GOT3 (cell line): ENCODE results near the gene ARHGAP24.
"Not testable (repeated sequence)": the region's sequence is repeated elsewhere in the genome, so short reads cannot be mapped to it uniquely, and the experiment has no call there.

Experiments used
- DNase-seq: peaks from one replicate; lab custom pipeline; 2025; ENCODE audit warnings: mixed read lengths; lab: John Stamatoyannopoulos, UW

Gene ARHGAP24

DNA sequence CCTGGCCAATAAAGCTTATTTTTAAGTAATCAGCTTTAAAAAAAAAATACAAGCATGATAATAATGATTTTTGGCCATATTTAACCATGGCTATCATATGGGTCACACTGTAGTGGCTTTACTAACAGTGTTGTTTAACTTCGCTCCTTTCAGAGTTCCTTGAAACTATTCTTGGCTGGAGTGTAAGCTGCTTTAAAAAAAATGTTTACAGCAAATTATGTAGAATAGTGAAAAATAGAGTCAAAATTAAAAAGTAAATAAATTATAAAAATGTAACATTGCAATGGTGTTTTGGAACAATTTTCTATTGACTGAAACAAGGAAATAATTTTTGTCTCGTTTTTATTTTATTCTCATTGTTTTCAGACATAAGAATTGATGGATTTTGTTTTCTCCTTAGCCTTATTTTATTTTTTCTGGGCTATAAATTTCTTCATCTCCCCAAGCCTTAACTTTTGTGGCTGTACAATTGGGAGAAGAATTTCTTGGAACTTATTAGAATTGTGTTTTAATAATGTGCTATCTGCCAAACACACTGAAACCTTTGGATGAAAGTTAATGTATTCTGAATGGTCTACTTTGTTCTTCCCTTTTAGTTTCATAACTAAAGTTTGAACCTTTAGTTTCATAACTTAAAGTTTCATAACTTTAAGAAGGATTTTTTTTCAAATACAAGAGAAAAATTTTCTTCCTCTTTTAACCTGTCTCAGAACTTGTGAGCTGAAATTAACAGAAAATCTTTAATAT lies 182.0 kb downstream of the ARHGAP24 start:
- DNase-seq, result no peak

DNA sequence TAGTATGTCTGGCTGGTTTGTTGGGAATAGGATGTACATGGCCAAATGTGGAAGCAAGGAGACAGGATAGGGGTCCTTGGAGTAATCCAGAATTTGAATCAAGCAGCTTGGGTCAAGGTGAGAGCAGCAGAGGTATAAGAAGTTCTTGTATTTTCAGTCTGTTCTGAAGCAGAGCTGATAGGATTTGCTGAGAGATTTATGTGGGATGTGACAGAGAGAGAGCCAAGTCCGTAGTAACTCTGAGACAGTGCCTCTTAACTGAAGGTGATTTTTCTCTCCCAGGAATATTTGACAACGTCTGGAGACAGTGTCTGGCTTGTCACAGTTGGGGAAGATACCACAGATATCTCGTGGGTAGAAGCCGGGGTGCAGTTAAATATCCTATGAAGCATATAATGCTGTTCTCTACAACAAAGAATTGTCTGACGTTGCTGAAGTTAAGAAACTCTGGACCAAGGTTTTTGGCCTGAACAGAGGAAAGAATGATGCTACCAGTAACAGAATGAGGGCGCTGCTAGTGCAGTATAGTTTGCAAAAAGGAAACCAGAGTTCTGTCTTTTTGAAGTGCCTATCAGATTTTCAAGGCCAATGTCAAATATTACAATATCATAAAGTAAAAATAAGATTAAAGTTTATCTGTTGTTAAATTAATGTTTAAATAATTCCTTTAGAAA lies 184.0 kb downstream of the ARHGAP24 start:
- no peak for DNase-seq

DNA sequence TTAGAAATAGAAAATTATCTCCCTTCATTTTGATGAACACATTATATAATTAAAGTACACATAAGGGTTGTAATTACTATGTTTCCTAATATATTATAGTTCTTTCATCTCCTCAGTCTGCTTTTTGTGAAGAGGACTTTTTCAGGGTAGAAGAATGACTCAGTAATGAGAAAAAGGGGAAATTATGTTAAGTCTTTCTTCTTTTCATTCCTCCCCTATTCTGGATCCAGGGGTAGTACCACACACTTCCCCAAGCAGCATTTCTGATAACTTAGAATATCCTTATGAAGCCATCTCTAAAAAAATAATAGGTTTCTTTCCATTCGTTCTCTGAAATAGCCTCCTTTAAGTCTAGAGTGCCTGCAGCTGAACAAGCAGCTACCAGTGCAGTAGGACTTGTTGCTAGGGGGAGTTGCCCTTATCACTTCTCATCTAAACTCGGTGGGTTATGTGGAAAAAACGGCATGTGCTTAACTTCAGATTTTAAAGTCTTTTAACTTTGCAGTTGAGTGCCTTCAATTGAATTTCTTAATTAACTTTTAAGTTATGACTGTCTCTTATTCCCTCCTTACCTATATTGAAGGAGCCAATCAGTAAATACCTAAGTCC lies 184.8 kb downstream of the ARHGAP24 start:
- no peak for DNase-seq

DNA sequence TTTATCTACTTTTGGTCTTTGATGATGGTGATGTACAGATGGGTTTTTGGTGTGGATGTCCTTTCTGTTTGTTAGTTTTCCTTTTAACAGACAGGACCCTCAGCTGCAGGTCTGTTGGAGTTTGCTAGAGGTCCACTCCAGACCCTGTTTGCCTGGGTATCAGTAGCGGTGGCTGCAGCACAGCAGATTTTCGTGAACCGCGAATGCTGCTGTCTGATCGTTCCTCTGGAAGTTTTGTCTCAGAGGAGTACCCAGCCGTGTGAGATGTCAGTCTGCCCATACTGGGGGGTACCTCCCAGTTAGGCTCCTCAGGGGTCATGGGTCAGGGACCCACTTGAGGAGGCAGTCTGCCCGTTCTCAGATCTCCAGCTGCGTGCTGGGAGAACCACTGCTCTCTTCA lies 191.7 kb downstream of the ARHGAP24 start:
- not testable (repeated sequence) for DNase-seq

DNA sequence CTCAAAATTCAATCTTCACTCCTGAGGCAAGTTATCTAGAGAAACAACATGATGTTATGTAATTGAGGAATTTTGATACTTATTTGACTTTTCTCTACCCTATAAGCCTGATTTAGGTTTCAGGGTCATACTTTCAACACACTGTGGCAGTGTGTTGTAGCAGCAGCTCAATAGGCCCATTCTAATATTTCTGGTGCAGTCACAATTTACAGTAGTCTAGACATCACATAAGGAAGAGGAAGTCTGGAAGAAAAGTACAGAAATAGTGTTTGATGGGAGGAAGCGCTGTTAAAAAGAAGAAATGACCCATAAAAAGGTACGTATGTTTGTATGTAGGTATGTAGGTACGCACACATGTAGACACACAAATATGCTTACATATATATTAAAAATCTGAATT lies 194.3 kb downstream of the ARHGAP24 start:
- DNase-seq, result no peak

DNA sequence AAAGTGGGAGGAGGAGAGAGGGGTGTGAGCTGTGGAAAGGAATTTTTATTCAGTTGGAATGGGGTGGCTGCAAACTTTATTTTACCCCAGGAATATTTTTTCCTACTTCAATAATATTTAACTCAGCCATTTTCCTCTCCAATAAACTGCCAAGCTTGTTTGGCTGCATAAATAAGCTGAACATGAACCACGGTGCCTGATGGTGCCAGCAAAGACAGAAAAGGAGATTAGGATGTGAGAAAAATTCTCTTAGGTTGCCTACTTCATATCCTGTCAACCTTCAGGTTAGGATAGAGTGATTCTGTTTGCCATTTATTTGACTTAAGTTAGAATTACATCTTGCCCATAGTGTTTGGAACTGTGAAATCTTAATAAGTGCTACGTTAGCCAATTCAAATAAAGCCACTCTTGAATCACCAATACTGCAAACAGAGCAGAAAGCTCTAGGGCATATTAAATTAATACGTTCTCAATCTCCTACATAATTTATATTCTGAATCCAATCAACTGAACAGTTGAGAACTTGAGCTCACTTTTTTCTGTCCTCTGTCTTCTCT lies 195.1 kb downstream of the ARHGAP24 start:
- no peak for DNase-seq

DNA sequence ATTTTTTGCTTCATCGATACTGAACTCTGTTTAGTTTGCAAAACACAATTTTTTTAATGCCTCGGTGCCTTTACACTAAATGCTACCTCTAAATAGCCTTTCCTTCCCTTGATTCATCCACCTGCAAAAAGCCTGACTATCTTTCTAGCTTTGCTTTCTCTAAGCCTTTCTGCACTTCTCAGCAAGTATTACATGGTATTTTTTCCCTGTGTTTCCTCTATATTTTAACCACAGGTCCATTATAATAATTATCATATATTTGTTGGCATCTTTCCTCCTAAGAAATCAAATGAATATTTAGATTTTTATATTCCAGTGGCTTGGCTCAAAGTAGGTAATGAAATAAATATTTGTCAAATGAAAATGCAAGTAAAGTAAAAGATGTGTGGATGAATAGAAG lies 196.2 kb downstream of the ARHGAP24 start:
- DNase-seq, result no peak

DNA sequence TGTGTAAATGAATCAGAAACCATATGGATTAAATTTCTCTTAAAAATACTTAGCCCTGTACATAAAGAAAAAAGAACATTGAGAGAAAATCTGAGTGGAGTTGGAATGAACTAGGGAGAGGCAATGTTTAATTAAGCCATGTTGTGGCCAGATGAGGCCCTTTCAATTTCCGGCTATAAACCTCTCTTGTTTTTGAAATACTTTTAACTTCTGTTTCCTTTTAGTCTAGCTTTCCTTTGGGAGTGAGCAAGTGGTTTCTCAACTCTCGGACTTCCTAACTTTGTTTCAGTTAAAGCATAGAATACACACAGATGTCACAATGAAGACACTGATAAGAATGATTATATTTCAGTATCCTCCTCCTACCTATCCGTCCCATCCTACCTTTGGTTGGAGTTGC lies 197.2 kb downstream of the ARHGAP24 start:
- no peak for DNase-seq

DNA sequence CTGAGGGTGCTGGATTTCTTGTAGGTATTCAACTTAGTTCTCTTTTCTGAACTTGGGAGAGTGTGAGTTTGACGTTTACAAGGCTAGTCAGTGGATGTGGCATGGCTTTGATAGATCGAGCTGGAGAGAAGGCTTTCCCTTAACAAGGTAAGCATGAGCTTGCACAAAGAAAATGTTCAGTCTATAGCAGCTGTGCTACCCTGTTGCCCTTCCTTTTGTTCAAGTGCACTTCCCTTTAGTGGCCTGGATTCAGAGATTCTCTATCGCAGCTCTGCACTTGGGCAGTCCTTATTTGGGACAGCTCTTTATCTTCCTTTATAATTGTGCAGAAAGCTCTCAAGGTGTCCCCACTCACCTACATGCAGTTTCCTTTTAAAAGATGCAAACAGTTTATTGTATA lies 198.0 kb downstream of the ARHGAP24 start:
- no peak for DNase-seq

DNA sequence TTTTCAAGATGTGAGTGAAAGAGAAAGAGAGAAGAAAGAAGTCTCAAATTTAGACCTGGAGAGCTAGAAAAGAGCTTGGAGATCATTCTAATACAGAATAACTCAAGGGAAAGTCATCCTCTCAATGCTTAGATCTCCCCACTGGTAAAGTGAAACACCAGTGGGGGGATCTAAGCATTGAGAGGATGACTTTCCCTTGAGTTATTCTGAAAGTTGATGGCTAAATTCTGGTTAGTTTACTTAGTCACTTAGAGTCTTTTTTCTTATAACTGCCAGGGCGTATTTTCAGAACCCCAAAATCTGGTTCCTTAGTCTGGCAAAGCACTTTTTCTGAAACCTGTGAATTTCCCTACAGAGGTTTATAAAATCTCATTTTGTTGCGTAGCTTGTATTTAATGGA lies 198.6 kb downstream of the ARHGAP24 start:
- DNase-seq, result no peak

DNA sequence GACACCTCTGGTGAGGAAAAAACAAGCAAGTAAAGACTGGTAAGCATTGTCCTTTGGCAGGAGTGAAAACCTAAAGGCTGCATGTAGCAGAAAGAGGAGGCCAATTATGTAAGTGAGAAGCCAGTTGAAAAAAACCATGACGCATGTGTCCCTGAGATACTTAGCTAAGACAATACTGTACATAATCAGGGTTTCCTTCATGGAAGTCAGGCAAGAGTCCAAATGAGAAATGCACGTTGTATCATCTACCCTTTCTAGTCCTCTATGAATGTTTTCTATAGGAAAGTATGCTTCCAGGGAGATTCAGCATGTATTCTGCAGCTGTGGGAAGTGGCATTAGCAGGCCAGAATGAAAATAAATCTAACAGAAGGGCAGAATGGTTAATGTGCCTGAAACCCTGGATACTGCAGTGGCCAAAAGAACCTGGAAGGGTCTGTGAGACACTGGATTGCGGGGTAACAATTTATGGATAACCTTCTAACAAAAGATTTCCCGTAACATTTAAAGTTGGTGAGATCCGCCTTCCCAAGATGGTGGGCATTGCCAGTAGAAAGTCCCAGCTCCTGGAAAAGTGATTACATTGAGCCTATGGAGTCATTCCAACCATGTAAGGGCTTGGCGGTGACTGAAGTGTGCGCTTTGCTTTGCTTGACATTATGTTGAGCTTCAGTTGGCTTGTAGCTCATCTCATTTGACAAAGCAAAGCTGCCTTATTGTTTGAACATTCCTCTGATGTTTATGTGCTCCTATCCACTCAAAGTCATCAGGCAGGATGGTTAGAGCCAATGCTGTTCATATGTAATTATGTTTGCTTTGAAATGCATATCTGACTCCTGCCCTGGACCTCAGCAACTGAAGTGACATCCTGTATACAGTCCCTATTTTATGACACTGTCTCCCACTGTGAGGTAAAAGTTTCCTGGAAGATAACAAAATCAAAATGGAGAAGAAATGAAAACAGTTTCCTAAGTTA lies 200.4 kb downstream of the ARHGAP24 start:
- DNase-seq, result no peak

DNA sequence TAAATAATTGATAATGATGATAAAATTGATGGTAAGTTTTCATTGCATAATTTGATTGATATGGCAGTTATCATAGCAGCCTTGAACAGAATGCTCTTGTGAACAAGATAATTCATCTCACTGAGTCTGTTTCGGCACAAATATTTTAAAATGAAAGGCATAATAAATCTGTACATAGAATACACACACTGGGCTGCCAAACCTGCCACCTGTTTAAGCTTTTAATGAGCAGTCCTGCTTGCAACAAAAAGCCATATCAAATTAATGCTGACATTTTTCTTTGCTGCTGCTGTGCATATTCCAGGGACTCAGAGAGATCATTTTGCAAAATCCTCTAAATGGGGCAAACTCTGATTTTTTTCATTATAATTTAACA lies 201.1 kb downstream of the ARHGAP24 start:
- no peak for DNase-seq

DNA sequence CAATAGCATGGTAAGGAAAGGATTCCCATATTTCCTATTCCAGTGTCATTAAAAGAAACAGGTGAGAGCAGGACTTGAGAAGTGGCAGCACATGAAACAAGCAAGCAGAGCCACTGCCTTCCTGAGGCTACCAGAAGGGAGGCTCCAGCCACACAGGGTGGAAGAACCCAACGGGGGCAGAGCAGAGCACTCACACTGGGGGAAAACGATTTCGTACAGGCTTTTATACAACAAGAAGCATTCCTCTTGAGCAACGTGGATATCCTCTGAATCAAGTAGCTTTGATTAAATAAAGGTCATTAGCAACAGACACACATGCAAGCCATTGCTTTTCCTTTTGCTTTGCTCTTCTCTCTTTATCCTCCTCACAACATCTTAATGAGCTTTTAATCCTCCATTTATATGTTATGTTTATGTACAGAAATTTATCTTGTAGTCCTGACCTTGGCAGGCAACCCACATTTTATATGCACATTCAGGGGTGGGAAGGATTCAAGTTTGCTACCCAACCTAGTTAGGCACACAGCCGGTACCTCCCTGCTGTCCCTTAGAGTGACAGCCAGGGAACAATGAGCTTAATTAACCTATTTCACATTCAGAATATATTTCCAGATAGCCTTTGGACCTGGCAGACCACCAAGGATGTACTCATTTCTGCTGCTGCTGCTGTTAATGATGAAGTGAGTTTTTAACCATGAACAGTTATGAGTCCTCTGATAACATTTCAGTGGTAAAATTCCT lies 202.1 kb downstream of the ARHGAP24 start:
- no peak for DNase-seq

DNA sequence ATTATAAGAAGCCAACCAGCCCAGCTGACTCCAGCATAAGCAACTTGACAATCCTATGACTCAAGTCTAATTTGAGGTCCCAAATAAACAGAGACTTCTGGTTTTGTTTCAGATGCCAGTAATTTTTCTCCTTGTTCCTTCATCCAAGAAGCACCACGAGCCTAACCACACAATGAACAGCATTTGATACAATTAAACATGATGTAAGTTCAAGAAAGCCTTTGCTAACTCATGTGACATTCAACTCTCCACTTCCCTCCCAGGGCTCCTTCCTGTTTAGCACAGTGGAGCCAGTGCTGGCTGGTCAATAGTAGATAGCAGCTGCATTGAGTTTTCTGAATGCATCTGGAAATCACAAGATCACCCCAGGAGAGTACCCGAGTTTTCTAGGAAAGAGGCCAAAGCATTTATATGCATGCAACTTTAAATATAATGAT lies 206.3 kb downstream of the ARHGAP24 start:
- peak; percentile 5 for DNase-seq

DNA sequence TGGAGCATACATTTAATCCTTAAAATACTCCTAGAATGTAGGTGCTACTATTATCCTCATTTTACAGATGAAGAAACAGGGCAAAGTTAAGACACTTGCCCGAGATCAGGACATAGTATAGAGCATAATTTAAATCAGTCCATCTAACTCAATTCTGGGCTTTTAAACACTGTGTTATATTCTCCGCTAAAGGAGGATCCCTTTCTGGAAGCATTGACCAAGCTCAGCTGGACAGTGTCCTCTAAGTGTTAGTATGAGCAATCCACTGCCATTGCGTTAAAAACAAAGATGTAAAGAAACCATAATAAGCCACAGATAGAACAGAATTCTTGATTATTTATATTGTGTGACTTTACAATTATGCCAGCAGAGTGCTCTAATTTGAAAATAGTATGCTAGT lies 207.0 kb downstream of the ARHGAP24 start:
- no peak for DNase-seq

DNA sequence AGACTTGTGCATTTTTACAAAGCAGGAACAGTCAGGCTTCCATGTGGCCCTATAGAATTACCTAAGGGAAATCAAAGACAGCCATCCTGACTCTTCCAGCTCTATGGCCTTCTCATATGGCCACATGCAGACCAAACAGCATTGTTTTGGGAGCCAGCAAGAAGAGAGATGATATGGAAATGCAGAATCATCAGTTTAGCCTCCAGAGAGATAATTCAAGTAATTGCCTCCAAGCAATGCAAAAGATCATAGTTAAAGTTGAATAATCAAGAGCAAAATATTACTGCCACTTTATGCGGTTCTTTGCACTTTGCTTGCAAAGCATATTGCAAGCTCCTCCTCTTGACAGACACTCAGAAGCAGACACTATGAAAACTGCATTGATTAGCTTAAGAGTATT lies 207.4 kb downstream of the ARHGAP24 start:
- DNase-seq, result no peak

DNA sequence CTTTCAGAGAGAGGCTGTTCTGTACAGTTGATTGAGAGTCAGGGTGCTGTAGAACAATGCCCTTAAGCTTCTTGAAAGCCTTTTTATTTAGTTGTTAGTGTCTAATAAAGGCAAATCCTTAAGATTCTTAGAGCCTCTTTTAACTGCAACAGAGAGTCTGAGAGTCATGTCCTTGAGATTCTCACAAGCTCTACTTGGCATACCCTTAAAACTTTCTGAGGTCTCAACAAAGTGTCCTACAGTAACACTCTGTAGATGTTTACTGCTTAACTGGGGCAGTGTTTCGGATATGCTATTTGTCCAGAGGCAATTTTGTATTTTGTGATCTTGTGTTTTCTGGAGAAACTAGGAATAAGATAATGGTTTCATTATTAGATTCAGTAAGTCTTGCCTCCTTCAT lies 209.7 kb downstream of the ARHGAP24 start:
- no peak for DNase-seq

DNA sequence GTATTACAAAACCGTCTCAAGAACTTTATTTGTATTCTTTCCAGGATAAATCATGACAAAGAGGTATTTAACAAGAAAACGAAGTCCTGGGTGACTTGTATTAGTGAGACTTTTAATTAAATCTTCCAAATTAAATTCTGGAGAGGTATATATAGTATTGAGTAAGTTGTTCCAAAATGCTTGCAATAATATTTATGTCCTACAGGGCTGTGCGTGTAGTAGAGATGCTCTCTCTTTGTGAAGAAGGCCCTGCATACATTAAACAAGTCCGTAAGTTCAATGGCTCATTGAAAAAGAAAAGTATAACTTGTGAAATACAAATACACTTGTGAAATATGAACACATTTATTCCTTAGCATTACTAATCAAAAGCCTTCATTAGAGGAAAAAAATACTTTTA lies 211.4 kb downstream of the ARHGAP24 start:
- no peak for DNase-seq

DNA sequence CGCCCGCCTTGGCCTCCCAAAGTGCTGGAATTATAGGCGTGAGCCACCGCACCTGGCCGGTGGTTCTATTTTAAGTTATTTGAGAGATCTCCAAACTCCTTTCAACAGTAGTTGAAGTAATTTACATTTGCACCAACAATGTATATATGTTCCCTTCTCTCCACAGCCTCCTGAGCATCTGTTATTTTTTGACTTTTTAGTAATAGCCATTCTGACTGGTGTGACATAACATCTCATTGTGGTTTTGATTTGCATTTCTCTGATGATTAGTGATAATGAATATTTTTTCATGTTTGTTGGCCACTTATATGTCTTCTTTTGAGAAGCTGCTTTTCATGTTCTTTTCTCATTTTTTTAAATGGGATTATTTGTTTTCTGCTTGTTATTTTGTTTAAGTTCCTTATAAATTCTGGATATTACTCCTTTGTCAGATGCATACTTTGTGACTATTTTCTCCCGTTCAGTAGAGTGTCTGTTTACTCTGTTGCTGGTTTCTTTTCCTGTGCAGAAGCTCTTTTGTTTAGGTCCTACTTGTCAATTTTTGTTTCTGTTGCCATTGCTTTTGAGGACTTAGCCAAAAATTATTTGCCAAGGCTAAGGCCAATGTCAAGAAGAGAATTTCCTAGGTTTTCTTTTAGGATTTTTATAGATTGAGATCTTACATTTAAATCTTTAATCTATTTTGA lies 213.2 kb downstream of the ARHGAP24 start:
- no peak for DNase-seq

DNA sequence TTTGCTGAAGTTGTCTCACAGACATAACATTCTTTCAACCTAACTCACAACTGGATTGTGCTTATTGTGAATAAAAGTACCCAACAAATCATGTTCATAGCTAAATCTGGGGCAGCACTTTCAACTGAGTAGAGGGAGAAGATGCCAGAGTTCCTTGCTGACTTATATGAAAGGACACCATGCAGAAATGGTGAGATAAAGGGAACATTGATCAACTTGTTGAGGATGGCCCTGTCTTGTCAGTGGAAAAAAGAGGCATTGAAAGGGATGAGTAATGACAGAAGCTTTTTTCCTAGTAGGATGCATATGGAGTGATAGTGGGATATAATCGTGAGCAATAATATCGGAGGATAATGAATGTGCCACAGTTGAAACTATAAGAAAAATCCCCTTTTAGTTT lies 221.7 kb downstream of the ARHGAP24 start:
- DNase-seq, result no peak

DNA sequence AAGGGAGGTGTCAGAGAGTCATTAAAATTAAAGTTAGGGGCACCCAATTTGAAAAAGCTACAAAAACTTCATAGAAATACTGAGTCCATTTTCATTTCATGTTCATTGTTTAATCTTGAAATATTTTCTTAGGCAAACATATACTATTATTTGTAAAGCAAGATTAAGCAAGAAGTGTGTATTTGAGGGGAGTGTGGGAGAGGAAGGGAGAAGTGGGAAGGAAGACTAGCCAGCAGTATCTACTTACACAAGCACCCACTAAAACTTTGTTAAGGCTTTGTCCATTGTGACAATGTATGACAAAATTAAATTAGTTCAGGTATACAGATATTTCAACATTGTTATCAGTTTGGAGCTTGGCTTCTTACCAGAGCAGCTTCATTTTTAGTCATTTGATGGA lies 222.9 kb downstream of the ARHGAP24 start:
- no peak for DNase-seq
